ENCODE measurements around the gene IP6K1. TPM values are rescaled to one million over a fixed set of nuclear protein-coding genes. Genes with fewer than 3 reads are reported as not detected.

The IP6K1 gene
- 55.8 TPM for total RNA-seq

GRCh38 chr3:49786357-49787181, at the start of gene IP6K1:
Gene IP6K1 (minus strand): TSS chr3:49786542. CDS start chr3:49748040, 38,502 bp downstream.

GRCh38 chr3:49813497-49814174, 27.3 kb upstream of the IP6K1 start, which contains the start of gene UBA7:
Gene UBA7 (minus strand): TSS chr3:49813953. CDS start chr3:49813787, 166 bp downstream.

GRCh38 chr3:49802719-49803464, 16.6 kb upstream of the IP6K1 start, which contains the start of gene INKA1:
Gene INKA1 (plus strand): TSS chr3:49803261. CDS start chr3:49803393, 132 bp downstream.

GRCh38 chr3:49799761-49800160, 13.4 kb upstream of the IP6K1 start, which contains the start of gene CDHR4:
Gene CDHR4 (minus strand): TSS chr3:49799873. CDS start chr3:49799812, 61 bp downstream.

GRCh38 chr3:49723628-49724551, 62.5 kb downstream of the IP6K1 start, which contains the start of gene GMPPB:
Gene GMPPB (minus strand): TSS chr3:49723951. CDS start chr3:49723726, 225 bp downstream.

GRCh38 chr3:49719214-49719884, 67.0 kb downstream of the IP6K1 start, which contains the start of gene AMIGO3:
Gene AMIGO3 (minus strand): TSS chr3:49719684. CDS start chr3:49719465, 219 bp downstream.

GRCh38 chr3:49689046-49689907, 97.1 kb downstream of the IP6K1 start, which contains the start of the genes MST1 and RNF123:
Gene MST1 (minus strand): TSS chr3:49689474. CDS start chr3:49688691, 783 bp downstream.
Gene RNF123 (plus strand): TSS chr3:49689557. CDS start chr3:49691166, 1,609 bp downstream.

Small RNA genes lying within 50 kb of the gene (small RNA-seq; reads per million reads assigned to genes)
- not detected for gene AMIGO3
- not detected for gene COX6CP14

Other genes starting within 250 kb of the IP6K1 start
- gene BSN, start 232.1 kb downstream of the IP6K1 start, total RNA-seq, result 11.5 TPM
- 75.2 TPM for gene APEH, start 112.2 kb downstream of the IP6K1 start, total RNA-seq
- 7.6 TPM for gene MST1, start 97.1 kb downstream of the IP6K1 start, total RNA-seq
- gene RNF123, start 97.0 kb downstream of the IP6K1 start, total RNA-seq, result 28.6 TPM
- gene AMIGO3, start 66.9 kb downstream of the IP6K1 start, total RNA-seq, result 0.92 TPM
- gene GMPPB, start 62.6 kb downstream of the IP6K1 start, total RNA-seq, result 11.1 TPM
- gene CDHR4, start 13.3 kb upstream of the IP6K1 start, total RNA-seq, result 0.23 TPM
- gene INKA1, start 16.7 kb upstream of the IP6K1 start, total RNA-seq, result 5.1 TPM
- gene UBA7, start 27.4 kb upstream of the IP6K1 start, total RNA-seq, result 8.3 TPM
- gene TRAIP, start 70.0 kb upstream of the IP6K1 start, total RNA-seq, result 4.4 TPM
- 144 TPM for gene CAMKV, start 83.4 kb upstream of the IP6K1 start, total RNA-seq
- gene MST1R, start 117.3 kb upstream of the IP6K1 start, total RNA-seq, result 0.92 TPM
- gene MON1A, start 143.3 kb upstream of the IP6K1 start, total RNA-seq, result 14.3 TPM
- gene RBM6, start 153.6 kb upstream of the IP6K1 start, total RNA-seq, result 93.7 TPM